Measurements from ENCODE around the gene PSMG4. TPM values are rescaled to one million over a fixed set of nuclear protein-coding genes. Genes with fewer than 3 reads are reported as not detected.

The PSMG4 gene
- total RNA-seq, 1 donor from 2014 or later, result 25.0 TPM

DNA sequence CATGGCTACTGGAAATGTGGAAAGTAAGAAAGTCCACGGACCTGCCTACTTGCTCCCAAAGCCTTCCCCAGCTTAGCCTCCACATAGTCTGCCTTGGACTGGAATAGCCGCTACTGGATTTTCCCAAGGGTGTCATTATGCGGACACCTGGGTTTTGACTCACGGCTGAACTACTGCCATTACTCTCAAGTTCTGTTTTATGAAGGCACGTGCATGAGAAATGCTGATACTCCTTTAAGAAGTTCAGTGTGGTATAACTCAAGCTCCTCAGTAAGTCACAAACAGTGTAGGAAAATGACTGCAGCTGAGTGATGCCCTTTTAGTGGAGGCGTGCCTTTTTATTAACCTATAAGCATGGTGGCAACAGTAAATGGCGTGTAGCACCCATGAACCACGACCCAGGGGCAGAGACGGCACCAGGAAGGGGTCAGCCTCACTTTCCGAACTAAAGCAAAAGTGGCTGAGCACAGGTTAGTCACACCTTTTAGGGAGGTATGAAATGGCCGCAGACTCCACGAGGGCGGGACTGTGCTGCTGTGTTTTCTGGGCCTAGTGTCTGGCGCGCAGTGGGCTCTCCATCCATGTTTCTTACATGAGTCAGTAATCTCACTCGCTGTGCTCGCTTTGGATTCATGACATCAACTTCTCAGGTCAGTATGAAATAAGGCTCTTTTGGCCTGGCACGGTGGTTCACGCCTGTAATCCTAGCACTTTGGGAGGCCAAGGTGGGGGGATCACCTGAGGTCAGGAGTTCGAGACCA is 23.9 kb downstream of the PSMG4 start:
- H3K9me3 ChIP-seq, result no peaks in the 10 kb centered on the region
- intact Hi-C loops (cut with DNase I), result loop anchor here (5.0 kb wide), 1 partner anchor 450 kb away; no protein-coding TSS in a partner anchor
- no peak for TF ChIP-seq POLR2A (IDR thresholded peaks at IDR 0.05)
- TF ChIP-seq POLR2AphosphoS5 (IDR thresholded peaks at IDR 0.05; ENCODE audit: insufficient read depth in 1 of 2, low read depth in 1 of 2), result no peak
- TF ChIP-seq, protein P1, sequence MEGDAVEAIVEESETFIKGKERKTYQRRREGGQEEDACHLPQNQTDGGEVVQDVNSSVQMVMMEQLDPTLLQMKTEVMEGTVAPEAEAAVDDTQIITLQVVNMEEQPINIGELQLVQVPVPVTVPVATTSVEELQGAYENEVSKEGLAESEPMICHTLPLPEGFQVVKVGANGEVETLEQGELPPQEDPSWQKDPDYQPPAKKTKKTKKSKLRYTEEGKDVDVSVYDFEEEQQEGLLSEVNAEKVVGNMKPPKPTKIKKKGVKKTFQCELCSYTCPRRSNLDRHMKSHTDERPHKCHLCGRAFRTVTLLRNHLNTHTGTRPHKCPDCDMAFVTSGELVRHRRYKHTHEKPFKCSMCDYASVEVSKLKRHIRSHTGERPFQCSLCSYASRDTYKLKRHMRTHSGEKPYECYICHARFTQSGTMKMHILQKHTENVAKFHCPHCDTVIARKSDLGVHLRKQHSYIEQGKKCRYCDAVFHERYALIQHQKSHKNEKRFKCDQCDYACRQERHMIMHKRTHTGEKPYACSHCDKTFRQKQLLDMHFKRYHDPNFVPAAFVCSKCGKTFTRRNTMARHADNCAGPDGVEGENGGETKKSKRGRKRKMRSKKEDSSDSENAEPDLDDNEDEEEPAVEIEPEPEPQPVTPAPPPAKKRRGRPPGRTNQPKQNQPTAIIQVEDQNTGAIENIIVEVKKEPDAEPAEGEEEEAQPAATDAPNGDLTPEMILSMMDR (IDR thresholded peaks at IDR 0.05), result no peak
- H3K36me3 ChIP-seq, result peaks cover 0 to 7% of the 10 kb centered on the region in 2 donors
- peak overlapping the region; percentile 34 for H3K27ac ChIP-seq
- H3K4me1 ChIP-seq, result peaks cover 30% of the 10 kb centered on the region
- H3K27me3 ChIP-seq, result no peaks in the 10 kb centered on the region
- DNase-seq (ENCODE audit: extremely low spot score in 2 of 2), result no peak
- H3K4me3 ChIP-seq, result no peak overlapping the region

DNA sequence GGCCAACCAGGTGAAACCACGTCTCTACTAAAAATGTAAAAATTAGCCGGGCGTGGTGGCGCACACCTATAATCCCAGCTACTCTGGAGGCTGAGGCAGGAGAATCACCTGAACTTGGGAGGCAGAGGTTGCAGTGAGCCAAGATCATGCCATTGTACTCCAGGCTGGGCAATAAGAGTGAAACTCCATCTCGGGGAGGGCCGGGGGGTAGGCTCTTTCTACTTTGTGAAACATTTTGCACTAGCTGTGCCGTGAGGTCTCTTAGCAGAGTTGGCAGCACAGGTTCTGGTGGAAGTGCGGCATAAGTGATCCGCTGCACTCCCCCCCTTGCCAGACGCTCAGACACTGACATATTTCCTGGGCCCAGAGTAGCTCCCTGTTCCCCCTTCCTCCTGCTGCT is 24.5 kb downstream of the PSMG4 start:
- Histone ChIP-seq H3K9me3 (no peaks in the 10 kb centered on the region), H3K4me3 (no peak overlapping the region), H3K4me1 (peaks cover 30% of the 10 kb centered on the region), H3K36me3 (peaks cover 0 to 7% of the 10 kb centered on the region in 2 donors), H3K27ac (no peak overlapping the region), H3K27me3 (no peaks in the 10 kb centered on the region)
- intact Hi-C loops (cut with DNase I), result loop anchor here (5.0 kb wide), 1 partner anchor 449 kb away; no protein-coding TSS in a partner anchor
- TF ChIP-seq POLR2AphosphoS5 (IDR thresholded peaks at IDR 0.05; ENCODE audit: insufficient read depth in 1 of 2, low read depth in 1 of 2) (no peak), POLR2A (IDR thresholded peaks at IDR 0.05) (no peak)
- TF ChIP-seq, protein P1 (IDR thresholded peaks at IDR 0.05), result no peak
- DNase-seq (ENCODE audit: extremely low spot score in 2 of 2), result no peak

DNA sequence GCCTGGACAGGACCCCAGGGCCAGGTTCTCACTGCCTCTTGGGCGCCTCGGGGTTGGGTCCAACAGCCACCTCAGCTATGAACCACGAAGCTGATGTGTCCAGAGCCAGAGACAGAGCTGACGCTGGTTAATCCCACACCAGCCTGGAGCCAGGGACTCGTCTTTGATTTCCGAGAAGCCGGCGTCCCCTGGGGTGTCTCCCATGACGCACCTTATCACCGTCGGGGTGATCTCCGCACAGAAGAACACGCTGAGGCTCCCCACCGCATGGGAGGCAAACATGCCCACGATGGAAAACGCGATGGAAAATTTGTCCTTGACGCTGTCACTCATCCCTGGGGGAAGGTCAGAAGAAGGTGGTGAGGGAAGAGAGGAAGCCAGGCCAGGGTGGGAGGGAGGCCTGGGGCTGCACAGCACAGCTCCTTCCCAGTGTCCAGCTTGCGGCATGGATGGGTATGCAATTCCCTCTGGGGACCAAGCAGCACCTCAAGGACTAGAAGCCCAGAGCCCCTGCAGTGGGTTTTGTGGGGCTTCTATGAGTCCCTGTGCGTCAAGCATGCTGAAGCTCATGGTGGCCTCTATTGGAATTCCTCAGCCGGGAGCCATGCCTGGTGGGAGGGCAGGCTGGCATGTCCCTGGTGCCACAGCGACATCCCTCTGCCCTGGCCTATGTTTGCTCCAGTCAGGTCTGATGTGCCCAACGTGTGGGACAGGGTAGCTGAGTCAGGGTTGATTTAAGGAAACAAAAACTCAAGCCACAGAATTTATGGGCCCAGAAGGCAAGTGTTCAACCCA is 25.1 kb downstream of the PSMG4 start:
- Histone ChIP-seq H3K27ac (no peak overlapping the region), H3K36me3 (peaks cover 0 to 7% of the 10 kb centered on the region in 2 donors)
- TF ChIP-seq, protein P1 (IDR thresholded peaks at IDR 0.05), result no peak
- no peak for TF ChIP-seq POLR2A (IDR thresholded peaks at IDR 0.05)
- TF ChIP-seq POLR2AphosphoS5 (IDR thresholded peaks at IDR 0.05; ENCODE audit: insufficient read depth in 1 of 2, low read depth in 1 of 2), result no peak

DNA sequence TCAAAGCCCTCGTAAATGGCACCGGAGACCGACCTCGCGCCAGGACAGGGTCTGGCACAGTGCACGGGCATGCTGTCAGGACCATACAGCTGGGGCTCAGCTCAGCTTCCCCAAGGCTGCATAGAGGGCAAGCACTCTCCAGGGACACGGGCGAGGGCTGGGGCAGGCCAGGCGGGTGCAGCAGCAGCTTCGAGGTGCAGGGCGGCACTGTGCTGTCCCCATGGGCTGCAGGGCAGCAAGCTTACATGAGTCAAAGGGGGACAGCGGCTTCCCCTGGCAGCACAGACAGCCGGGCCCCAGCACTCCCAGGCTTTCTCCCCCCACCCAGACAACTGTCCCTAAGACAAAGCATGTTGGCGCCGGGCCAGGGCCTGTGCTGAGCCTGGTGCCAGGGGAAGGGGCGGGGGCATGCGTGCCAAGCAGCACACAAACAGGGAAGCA is 25.7 kb downstream of the PSMG4 start:
- H3K4me3 ChIP-seq, result no peak overlapping the region
- H3K4me1 ChIP-seq, result peaks cover 30% of the 10 kb centered on the region
- H3K9me3 ChIP-seq, result no peaks in the 10 kb centered on the region
- TF ChIP-seq POLR2AphosphoS5 (IDR thresholded peaks at IDR 0.05; ENCODE audit: insufficient read depth in 1 of 2, low read depth in 1 of 2) (no peak), POLR2A (IDR thresholded peaks at IDR 0.05) (no peak)
- TF ChIP-seq, protein P1 (IDR thresholded peaks at IDR 0.05), result no peak
- H3K36me3 ChIP-seq, result peaks cover 0 to 7% of the 10 kb centered on the region in 2 donors
- DNase-seq (ENCODE audit: extremely low spot score in 2 of 2), result no peak
- H3K27ac ChIP-seq, result no peak overlapping the region
- intact Hi-C loops (cut with DNase I), result loop anchor here (5.0 kb wide), 1 partner anchor 448 kb away; no protein-coding TSS in a partner anchor
- no peaks in the 10 kb centered on the region for H3K27me3 ChIP-seq

More for the DNA sequence above, 25.1 kb downstream of the PSMG4 start:
- H3K4me3 ChIP-seq, result no peak overlapping the region
- intact Hi-C loops (cut with DNase I), result loop anchor here (5.0 kb wide), 1 partner anchor 448 kb away; no protein-coding TSS in a partner anchor
- H3K4me1 ChIP-seq, result peaks cover 30% of the 10 kb centered on the region
- DNase-seq (ENCODE audit: extremely low spot score in 2 of 2), result no peak
- no peaks in the 10 kb centered on the region for H3K27me3 ChIP-seq
- H3K9me3 ChIP-seq, result no peaks in the 10 kb centered on the region
